Stimulated activated CD4-positive, alpha-beta T cell treated with anti-CD3 and anti-CD28 coated beads, Interleukin-4, amount 100 ng/mL, for 4 hours (primary cell): ENCODE results near the gene COASY.
"Not testable (repeated sequence)": the region's sequence is repeated elsewhere in the genome, so short reads cannot be mapped to it uniquely, and the experiment has no call there.

Experiments used
- DNase-seq, 2 experiments: peaks; one replicate each; pipeline ENCODE4 v3.0.0-alpha.2; 2020

COASY gene

GRCh38 chr17:42553161-42553818, 8.7 kb upstream of the COASY start:
- DNase-seq = no peak

- no peak for DNase-seq
These were observed 8.1 kb upstream of the COASY start for GRCh38 chr17:42553866-42554249.

- DNase-seq = peak; percentile 65 to 72
These were observed 7.5 kb upstream of the COASY start for GRCh38 chr17:42554250-42555121.

- no peak for DNase-seq
These were observed 6.8 kb upstream of the COASY start for GRCh38 chr17:42555122-42555622.

- DNase-seq = not testable (repeated sequence)
These were observed 5.9 kb upstream of the COASY start for GRCh38 chr17:42555961-42556617.

GRCh38 chr17:42559075-42559474, 2.9 kb upstream of the COASY start:
- DNase-seq = no peak

GRCh38 chr17:42560246-42560645, 1.7 kb upstream of the COASY start:
- DNase-seq = no peak

GRCh38 chr17:42562388-42563142, 617 bp downstream of the COASY start:
- peak in 1 of 2 experiments; percentile 24 for DNase-seq

GRCh38 chr17:42563143-42563509, 1.2 kb downstream of the COASY start:
- DNase-seq = no peak

GRCh38 chr17:42563543-42563942, 1.6 kb downstream of the COASY start:
- no peak for DNase-seq

- DNase-seq = no peak
These were observed 2.0 kb downstream of the COASY start for GRCh38 chr17:42563950-42564349.

- no peak for DNase-seq
These were observed 3.0 kb downstream of the COASY start for GRCh38 chr17:42564815-42565522.

- no peak for DNase-seq
These were observed 3.7 kb downstream of the COASY start for GRCh38 chr17:42565523-42566214.

- DNase-seq = no peak
These were observed 4.4 kb downstream of the COASY start for GRCh38 chr17:42566215-42566882.

GRCh38 chr17:42566883-42567573, 5.1 kb downstream of the COASY start, which contains the start of gene MLX:
TSS of gene MLX (plus strand) at chr17:42567100. CDS start at chr17:42567125, 25 bp downstream.
- peak; percentile 88 to 91 for DNase-seq

GRCh38 chr17:42568341-42569111, 6.6 kb downstream of the COASY start:
- DNase-seq = no peak

GRCh38 chr17:42571435-42572225, 9.7 kb downstream of the COASY start:
- DNase-seq = no peak

GRCh38 chr17:42573095-42573494, 11.1 kb downstream of the COASY start:
- no peak for DNase-seq
